Measurements from ENCODE around the gene EPHA3.

DNA sequence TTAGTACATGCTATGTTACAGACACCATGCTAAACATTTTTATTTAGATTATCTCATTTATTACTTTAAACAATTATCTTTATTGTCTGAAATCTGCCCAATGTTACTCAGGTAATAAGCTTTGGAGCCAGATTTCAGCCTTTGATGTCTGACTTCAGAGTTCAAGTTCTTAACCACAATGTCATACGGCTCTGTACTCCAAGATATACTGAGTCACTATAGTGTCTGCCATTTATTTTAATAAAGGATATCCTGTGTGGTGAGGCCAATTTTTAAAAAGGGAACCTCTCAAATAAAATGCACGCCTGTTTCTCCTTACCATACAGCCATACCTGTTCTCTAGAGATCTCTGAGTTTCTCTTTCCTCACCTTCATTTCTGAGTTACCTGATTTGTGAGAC lies 193.1 kb downstream of the EPHA3 start:
- TF ChIP-seq, protein P1, sequence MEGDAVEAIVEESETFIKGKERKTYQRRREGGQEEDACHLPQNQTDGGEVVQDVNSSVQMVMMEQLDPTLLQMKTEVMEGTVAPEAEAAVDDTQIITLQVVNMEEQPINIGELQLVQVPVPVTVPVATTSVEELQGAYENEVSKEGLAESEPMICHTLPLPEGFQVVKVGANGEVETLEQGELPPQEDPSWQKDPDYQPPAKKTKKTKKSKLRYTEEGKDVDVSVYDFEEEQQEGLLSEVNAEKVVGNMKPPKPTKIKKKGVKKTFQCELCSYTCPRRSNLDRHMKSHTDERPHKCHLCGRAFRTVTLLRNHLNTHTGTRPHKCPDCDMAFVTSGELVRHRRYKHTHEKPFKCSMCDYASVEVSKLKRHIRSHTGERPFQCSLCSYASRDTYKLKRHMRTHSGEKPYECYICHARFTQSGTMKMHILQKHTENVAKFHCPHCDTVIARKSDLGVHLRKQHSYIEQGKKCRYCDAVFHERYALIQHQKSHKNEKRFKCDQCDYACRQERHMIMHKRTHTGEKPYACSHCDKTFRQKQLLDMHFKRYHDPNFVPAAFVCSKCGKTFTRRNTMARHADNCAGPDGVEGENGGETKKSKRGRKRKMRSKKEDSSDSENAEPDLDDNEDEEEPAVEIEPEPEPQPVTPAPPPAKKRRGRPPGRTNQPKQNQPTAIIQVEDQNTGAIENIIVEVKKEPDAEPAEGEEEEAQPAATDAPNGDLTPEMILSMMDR (IDR thresholded peaks at IDR 0.05; ENCODE audit: low read depth, low read length), result no peak
- TF ChIP-seq POLR2A (IDR thresholded peaks at IDR 0.05; ENCODE audit: extremely low read depth, insufficient read length), result no peak
- no peak for TF ChIP-seq MAX (IDR thresholded peaks at IDR 0.05; ENCODE audit: low read depth, low read length)
- no peak for TF ChIP-seq MYC (IDR thresholded peaks at IDR 0.05; ENCODE audit: low read depth, low read length)
